ENCODE measurements around the gene MICALL2.
"Not testable (repeated sequence)": the region's sequence is repeated elsewhere in the genome, so short reads cannot be mapped to it uniquely, and the experiment has no call there.

MICALL2 gene

GRCh38 chr7:1449951-1450350 lies 9.3 kb downstream of the MICALL2 start:
- TF ChIP-seq, protein P1, sequence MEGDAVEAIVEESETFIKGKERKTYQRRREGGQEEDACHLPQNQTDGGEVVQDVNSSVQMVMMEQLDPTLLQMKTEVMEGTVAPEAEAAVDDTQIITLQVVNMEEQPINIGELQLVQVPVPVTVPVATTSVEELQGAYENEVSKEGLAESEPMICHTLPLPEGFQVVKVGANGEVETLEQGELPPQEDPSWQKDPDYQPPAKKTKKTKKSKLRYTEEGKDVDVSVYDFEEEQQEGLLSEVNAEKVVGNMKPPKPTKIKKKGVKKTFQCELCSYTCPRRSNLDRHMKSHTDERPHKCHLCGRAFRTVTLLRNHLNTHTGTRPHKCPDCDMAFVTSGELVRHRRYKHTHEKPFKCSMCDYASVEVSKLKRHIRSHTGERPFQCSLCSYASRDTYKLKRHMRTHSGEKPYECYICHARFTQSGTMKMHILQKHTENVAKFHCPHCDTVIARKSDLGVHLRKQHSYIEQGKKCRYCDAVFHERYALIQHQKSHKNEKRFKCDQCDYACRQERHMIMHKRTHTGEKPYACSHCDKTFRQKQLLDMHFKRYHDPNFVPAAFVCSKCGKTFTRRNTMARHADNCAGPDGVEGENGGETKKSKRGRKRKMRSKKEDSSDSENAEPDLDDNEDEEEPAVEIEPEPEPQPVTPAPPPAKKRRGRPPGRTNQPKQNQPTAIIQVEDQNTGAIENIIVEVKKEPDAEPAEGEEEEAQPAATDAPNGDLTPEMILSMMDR (IDR thresholded peaks at IDR 0.05; ENCODE audit: low read depth, low read length), result no peak
- Histone ChIP-seq H3K27me3 (no peaks in the 10 kb centered on the region), H3K4me3 (ENCODE audit: low read depth, low read length) (no peak overlapping the region), H3K36me3 (no peaks in the 10 kb centered on the region), H3K9me3 (no peaks in the 10 kb centered on the region), H3K4me1 (no peaks in the 10 kb centered on the region)
- no peak for DNase-seq

DNA sequence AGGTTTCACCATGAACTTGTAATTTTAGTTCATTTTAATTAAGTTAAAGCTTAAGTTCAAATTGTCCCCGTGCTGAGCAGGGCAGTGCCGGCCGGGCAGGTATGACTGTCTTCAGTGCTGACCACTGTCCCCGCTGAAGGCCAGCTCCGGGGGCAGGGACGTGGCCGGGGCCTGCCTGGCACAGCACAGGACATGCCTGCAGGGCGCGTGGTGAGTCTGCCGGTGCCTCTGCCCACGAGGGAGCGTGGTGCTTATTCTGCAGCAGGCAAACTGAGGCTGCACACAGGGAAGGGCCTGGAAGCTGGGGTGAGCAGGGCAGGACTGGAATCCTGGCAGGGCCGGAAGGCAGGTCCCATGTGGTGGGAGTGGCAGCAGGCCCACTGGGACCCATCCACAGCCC lies 9.8 kb downstream of the MICALL2 start:
- H3K36me3 ChIP-seq, result no peaks in the 10 kb centered on the region
- H3K9me3 ChIP-seq, result no peaks in the 10 kb centered on the region
- no peak for DNase-seq
- H3K4me1 ChIP-seq, result no peaks in the 10 kb centered on the region
- H3K4me3 ChIP-seq (ENCODE audit: low read depth, low read length), result no peak overlapping the region
- H3K27me3 ChIP-seq, result no peaks in the 10 kb centered on the region
- TF ChIP-seq, protein P1 (IDR thresholded peaks at IDR 0.05; ENCODE audit: low read depth, low read length), result no peak

GRCh38 chr7:1448958-1449357 lies 10.3 kb downstream of the MICALL2 start:
- Histone ChIP-seq H3K36me3 (no peaks in the 10 kb centered on the region), H3K9me3 (no peaks in the 10 kb centered on the region), H3K27me3 (no peaks in the 10 kb centered on the region), H3K4me3 (ENCODE audit: low read depth, low read length) (no peak overlapping the region), H3K4me1 (no peaks in the 10 kb centered on the region)
- no peak for DNase-seq
- TF ChIP-seq, protein P1 (IDR thresholded peaks at IDR 0.05; ENCODE audit: low read depth, low read length), result no peak

- no peaks in the 10 kb centered on the region for H3K36me3 ChIP-seq
- TF ChIP-seq, protein P1 (IDR thresholded peaks at IDR 0.05; ENCODE audit: low read depth, low read length), result no peak
- H3K27me3 ChIP-seq, result no peaks in the 10 kb centered on the region
- H3K4me3 ChIP-seq (ENCODE audit: low read depth, low read length), result no peak overlapping the region
- no peak for DNase-seq
- H3K4me1 ChIP-seq, result no peaks in the 10 kb centered on the region
- no peaks in the 10 kb centered on the region for H3K9me3 ChIP-seq
Observed at GRCh38 chr7:1447551-1448244, 11.6 kb downstream of the MICALL2 start.

- Histone ChIP-seq H3K27me3 (no peaks in the 10 kb centered on the region), H3K9me3 (no peaks in the 10 kb centered on the region), H3K36me3 (no peaks in the 10 kb centered on the region), H3K4me3 (ENCODE audit: low read depth, low read length) (no peak overlapping the region), H3K4me1 (no peaks in the 10 kb centered on the region)
- TF ChIP-seq, protein P1 (IDR thresholded peaks at IDR 0.05; ENCODE audit: low read depth, low read length), result no peak
- DNase-seq, result no peak
Observed at GRCh38 chr7:1447112-1447511, 12.2 kb downstream of the MICALL2 start.

DNA sequence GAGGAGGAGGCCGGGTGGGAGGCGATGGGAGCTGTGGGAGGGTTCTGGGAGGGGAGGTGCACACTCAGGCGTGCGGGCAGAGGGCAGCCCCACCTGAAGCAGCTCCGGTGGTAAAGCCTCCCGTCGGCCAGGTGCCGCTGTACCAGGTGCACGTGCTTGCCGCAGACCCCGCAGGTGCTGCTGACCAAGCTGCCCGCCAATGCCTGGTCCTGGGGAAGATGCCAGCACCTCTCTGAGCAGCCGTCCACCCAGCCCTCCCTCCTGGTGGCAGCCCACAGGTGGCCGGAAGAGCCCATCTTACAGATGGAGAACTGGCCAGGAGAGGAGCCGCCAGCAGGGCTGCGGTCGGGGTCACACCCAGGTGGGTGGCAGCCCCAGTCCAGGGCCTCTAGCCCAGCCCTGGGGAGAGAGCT lies 12.6 kb downstream of the MICALL2 start:
- DNase-seq, result no peak
- Histone ChIP-seq H3K36me3 (no peaks in the 10 kb centered on the region), H3K4me3 (ENCODE audit: low read depth, low read length) (no peak overlapping the region), H3K9me3 (no peaks in the 10 kb centered on the region), H3K4me1 (no peaks in the 10 kb centered on the region), H3K27me3 (peaks cover 2% of the 10 kb centered on the region)
- TF ChIP-seq, protein P1 (IDR thresholded peaks at IDR 0.05; ENCODE audit: low read depth, low read length), result no peak

DNA sequence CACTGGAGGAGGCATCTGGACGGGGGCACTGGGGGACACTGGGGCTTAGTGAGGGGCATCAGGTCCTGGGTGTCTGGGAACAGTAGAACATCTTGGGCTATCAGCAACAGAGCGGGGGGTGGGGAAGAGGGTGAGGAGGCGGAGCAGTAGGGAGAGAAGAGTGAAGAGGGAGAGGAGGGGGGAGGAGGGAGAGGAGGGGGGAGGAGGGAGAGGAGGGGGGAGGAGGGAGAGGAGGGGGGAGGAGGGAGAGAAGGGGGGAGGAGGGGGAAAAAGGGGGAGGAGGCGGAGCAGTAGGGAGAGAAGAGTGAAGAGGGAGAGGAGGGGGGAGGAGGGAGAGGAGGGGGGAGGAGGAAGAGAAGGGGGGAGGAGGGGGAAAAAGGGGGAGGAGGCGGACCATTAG lies 13.2 kb downstream of the MICALL2 start:
- not testable (repeated sequence) for H3K36me3 ChIP-seq; DNase-seq; H3K4me1 ChIP-seq; H3K4me3 ChIP-seq (ENCODE audit: low read depth, low read length); H3K27me3 ChIP-seq; H3K9me3 ChIP-seq

Data from BE2C (cell line).